GM18858 (cell line): ENCODE results near the gene MMADHC.
"Not testable (repeated sequence)": the region's sequence is repeated elsewhere in the genome, so short reads cannot be mapped to it uniquely, and the experiment has no call there.

Experiments
- ATAC-seq: cut with Tn5 transposase; IDR thresholded peaks from one replicate; pipeline ENCODE4 v1.9.1; 2021; ENCODE audit not compliant: unreplicated experiment

MMADHC gene

GRCh38 chr2:149595056-149595963 is 7.7 kb upstream of the MMADHC start:
- ATAC-seq: no peak

GRCh38 chr2:149594411-149594810 is 6.8 kb upstream of the MMADHC start:
- no peak for ATAC-seq

DNA sequence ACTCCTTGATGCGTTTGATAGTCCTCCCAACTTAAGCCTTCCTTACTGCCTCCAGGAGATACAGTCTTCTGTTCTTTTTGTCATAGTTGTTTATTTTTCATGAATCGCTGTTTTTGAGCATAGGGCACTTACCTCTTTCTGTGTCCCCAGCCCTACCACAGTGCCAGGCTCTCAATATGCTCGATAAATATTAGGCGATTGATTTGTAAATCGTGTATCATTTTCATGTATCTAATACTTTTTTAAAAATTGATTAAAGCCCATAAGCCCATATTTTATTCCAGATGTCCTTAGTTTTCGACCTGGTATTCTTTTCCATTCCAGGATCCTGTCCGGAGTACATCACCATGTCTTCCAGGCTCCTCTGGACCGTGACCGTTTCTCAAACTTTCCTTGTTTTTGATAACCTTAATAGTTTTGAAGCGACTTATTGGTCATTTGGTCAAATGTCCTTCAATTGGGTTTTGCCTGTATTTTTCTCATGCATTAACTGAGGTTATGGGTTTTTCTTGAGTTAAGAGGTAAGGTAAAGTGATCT is 444 bp upstream of the MMADHC start:
- peak; percentile 16 for ATAC-seq

DNA sequence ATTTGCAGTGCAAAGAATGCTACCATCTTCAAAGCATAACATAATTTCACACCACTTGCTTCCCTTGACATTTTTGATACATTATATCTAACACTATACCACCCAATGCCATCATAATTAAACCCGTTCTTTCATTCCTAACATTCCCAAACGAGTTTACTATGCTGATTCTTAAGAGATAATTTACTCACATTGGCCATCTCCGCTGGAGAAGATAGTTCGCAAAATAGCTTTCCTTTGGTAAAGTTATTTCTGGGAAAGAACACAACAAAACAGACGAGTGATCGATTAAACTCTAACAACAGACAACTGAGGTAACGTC is 716 bp downstream of the MMADHC start:
- ATAC-seq: no peak

GRCh38 chr2:149586063-149586462 is 1.5 kb downstream of the MMADHC start:
- no peak for ATAC-seq

DNA sequence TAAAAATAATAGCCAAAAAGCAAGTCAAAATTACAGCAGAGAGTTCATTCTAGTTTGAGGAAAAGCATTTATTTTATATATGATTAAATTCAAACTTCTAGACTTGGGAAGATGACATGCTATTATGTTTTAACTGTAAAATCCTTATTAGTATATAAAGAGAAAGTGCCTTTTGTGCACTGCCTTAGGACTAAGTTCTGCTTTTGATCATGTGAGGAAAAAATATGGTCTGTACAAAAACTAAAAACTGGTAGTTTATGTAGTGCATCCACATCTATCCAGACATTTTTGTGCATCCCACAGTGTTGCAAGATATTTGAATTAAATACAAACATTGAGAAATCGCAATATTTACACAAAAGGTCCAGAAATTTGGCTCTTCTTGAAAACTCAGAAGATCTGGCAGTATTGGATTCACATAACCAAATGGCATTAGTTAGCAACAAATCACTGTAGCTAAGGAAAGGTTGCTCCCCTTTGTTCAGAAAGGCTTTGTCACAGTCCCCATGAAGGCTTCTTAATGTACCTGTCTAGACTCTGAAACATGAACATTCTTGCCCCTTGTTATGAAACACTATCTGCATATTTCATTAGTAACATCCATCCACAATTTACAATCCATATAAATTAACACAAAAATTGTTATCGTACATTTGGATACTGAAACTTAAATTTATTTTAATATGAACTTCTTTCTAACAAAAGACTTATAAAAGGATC is 2.2 kb downstream of the MMADHC start:
- no peak for ATAC-seq

- ATAC-seq: no peak
Measured at GRCh38 chr2:149579972-149580882, 7.3 kb downstream of the MMADHC start.

- no peak for ATAC-seq
Measured at GRCh38 chr2:149577269-149577668, 10.3 kb downstream of the MMADHC start.

- no peak for ATAC-seq
Measured at GRCh38 chr2:149575752-149576151, 11.8 kb downstream of the MMADHC start.

- no peak for ATAC-seq
Measured at GRCh38 chr2:149575277-149575676, 12.3 kb downstream of the MMADHC start.

GRCh38 chr2:149573760-149574159 is 13.8 kb downstream of the MMADHC start:
- ATAC-seq: no peak

DNA sequence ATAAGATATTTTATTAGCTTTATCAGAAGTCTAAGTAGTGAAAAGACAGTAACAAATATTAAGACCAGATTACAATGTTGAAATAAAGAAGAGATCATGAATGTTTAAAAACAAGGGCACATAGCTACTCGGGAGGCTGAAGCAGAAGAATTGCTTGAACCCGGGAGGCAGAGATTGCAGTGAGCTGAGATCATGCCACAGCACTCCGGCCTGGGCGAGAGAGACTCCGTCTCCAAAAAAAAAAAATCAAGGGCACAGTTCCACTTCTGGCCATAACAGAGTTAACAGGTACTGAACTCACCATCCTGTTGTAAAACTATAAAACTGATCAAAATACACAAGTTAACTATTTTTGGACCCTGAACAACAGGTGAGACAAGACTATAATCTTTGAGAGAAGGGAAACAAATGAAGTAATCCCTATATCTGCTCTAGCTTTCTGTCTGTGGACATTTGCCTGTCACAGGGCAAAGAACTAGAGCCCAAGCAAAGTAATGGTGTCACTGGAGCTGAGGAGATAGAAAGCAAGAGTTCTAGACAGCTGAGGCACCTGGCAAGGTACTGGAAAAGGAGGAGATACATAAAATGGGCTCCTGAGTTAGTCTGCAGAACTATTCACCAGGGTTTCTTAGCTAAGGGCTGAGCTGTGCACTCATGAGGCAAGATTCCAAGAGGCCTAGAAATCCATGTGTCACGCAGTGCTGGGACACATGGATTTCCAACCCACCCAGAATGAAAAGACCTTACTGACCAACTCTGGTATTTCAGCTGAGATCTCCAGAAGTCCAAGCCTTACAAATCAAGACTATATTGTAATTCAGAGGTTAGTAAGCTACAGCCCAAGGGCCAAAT is 15.2 kb downstream of the MMADHC start:
- ATAC-seq: no peak

DNA sequence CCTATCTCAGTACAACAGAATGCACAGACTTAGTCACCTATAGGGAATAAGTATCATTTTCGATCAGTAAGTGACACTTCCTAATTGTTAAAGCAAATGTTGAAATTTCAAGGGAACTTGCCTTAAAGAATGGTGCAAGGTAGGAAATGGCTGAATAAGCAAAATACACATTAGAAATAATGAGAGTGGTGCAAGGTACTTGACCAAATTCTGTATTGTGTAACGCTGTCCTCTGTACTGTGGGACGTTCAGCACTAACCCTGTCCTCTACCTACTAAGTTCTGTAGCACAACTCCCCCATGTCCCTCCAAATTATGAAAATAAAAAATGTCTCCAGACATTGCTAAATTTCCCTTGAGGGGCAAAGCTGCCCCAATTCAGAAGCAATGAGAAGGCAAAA is 19.4 kb downstream of the MMADHC start:
- ATAC-seq: no peak

GRCh38 chr2:149566652-149567051 is 20.9 kb downstream of the MMADHC start:
- ATAC-seq: no peak

- ATAC-seq: not testable (repeated sequence)
Measured at GRCh38 chr2:149565625-149566024, 21.9 kb downstream of the MMADHC start.

- no peak for ATAC-seq
Measured at GRCh38 chr2:149564983-149565382, 22.6 kb downstream of the MMADHC start.

GRCh38 chr2:149564097-149564496 is 23.5 kb downstream of the MMADHC start:
- ATAC-seq: no peak

DNA sequence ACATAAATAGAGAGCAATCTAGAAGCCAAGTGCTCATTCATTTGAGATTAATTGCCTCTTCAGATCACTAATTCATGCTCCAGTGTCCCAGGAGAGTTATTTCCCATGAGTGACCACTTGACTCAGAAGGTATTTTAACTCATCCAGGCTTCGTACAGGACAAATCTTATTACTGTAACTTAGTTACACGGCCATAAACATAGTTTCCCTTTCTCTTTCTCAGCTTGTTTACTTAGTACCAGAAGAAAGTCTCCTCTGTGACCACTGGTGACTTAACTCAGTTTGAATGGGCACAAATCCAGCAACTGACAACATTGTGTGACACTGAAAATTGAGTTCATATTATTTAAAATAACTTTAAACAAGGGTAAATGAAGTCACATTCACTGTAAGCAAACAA is 25.3 kb downstream of the MMADHC start:
- peak; percentile 83 for ATAC-seq

DNA sequence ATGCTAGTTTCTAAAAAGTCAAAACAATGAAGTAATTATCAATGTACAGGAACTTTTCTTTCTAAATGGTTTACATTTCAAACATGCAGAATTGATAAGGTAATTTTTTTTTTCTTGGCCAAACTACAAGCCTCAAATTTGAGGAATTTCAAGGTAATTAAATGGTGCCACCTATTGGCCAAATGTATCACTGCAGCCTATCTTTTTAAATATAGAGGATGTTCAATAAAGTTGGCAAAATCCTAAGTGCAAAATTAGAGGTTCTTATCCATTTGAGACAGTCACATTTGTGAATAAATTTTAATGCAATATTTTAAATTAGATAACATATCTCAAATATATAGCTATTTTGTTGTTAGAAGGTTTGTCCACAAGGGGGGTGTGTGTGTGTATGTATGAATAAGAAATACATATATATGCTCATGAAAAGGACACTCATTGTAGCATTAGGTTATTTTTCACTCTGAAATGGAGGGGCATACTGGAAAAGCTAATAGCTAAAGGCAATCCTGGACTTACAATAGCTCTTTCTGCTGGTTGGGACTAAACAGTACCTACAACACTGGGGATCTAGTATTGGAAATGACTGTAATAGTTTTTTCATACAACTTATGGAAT is 26.2 kb downstream of the MMADHC start:
- ATAC-seq: no peak
